HL-60/S4 (cell line): Measurements from ENCODE around the gene ENTHD1.
"Not testable (repeated sequence)": the region's sequence is repeated elsewhere in the genome, so short reads cannot be mapped to it uniquely, and the experiment has no call there.

Source experiments
- in situ Hi-C: fragments of 300-500 bp; cut with MboI; formaldehyde crosslinking; loops from 2 replicates; pipeline ENCODE4 v1.14.3; 2022; ENCODE audit warnings: low sequenced_read_pairs

The ENTHD1 gene

GRCh38 chr22:39900306-39901227 is 7.0 kb upstream of the ENTHD1 start, which contains the start of gene GRAP2:
Gene GRAP2 (plus strand): TSS chr22:39901084. CDS start chr22:39947107, 46,023 bp downstream.
- in situ Hi-C loops = no loop called here

DNA sequence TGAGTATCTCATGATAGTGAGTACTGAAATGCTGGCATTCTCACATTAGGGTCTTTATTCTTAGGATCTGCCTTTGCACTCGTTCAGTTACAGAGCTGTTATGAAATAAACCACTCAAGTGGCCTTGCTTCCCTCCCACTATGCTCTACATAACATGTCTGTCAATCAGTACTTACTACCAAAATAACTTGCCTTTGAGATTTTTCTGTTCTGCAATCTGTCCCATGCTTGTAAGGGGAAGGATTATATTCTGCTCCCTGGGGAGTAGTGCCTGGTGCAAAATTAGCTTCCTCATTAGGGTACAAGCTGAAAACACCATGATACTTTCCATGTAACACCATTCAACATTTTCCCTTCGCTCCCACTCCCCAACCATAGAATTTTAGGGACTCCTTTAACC is 5.4 kb upstream of the ENTHD1 start:
- in situ Hi-C loops = no loop called here

- in situ Hi-C loops = no loop called here
Measured at GRCh38 chr22:39897841-39898240, 4.3 kb upstream of the ENTHD1 start.

DNA sequence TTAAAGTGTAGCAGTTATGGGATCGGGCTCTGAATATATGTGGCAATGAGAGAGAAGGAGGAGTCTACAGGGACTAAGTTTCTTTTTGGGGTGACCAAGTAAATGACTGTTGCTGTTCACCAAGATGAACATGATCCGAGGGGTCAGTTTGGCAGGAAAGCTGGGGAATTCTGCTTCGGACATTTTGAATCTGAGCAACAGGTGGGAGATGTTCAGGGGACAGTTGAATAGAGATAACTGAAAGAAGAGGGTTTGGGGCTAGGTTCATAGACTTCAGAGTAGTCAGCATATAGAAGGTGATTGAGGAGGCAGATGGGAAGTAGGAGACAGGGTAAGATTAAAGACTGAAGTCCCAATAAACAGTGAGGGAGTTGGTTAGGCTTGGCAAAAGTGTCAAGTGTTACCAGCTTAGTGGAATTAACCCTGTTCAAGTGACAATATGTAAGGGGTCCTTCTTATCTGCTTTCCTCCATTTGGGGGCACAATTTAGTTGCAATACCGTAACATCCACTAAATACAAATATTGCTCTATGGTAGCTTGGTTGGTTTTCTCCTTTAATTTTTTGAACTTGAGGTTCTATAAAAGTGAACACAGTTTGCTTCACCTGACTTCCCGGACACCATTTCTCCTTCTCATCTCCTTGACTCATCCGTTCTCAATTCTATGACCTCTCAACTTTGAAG is 2.9 kb upstream of the ENTHD1 start:
- in situ Hi-C loops = no loop called here

GRCh38 chr22:39895682-39896081 is 2.1 kb upstream of the ENTHD1 start:
- in situ Hi-C loops = no loop called here

DNA sequence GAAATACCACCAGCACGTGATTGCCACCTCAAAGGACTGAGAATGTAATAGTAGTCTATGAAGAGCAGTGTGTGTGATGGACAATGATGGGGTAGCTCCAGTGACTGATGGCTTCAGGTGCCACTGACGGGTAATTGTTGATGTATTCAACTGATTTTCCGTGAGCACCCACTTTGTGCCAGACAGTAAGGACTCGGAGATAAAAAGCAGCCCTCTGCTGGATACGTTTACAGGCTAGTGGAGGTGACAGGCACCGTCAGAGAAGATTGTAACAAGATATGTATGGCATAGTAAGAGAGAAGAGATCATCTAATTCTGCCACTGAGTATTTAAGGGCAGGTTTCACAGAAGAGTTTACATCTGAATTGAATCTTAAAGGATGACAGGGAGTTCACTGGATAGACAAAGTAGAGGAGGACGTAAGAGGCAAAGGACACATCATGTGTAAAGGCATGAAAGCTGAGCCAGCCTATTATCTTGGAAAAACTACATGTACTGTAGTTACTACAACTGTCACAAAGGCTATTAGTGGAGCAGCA is 1.1 kb upstream of the ENTHD1 start:
- in situ Hi-C loops = no loop called here

- in situ Hi-C loops = not testable (repeated sequence)
Measured at GRCh38 chr22:39889924-39890323, 3.6 kb downstream of the ENTHD1 start.

DNA sequence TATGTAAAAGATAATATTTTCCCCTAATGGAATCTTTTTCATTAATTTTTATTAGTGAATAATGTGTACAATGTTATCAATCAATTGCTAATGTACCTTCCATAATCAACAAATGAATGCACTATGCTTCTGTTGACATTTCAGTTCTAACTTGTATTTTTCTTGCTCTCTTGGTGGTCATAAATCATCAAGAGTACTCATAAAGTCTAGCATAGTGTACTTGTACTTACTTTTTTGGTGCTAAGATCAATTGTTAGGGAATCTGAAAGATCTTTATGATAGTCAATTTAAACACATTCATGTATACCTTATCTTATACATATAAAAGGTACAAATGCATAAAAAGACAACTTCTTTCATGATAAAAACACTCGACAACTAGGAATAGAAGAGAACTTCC is 10.5 kb downstream of the ENTHD1 start:
- in situ Hi-C loops = no loop called here

DNA sequence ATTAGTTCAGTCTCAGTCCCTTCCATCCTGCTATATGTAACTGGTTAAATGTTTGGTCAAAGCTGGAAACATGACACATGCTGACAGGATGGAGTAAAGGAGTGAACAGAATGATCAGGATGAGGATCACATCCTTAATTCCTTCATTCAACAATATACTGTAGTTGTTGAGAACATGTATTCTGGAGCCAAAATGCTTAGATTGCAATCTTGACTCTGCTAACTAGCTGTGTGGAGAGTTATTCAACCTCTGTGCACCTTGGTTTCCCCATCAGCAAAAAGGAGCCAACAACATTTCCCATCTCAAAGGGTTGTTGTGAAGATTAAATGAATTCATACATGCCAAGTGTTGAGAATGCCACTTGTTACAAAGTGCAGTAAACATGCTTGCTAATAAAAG is 12.8 kb downstream of the ENTHD1 start:
- in situ Hi-C loops = no loop called here

GRCh38 chr22:39877079-39877845 is 16.3 kb downstream of the ENTHD1 start:
- in situ Hi-C loops = no loop called here

DNA sequence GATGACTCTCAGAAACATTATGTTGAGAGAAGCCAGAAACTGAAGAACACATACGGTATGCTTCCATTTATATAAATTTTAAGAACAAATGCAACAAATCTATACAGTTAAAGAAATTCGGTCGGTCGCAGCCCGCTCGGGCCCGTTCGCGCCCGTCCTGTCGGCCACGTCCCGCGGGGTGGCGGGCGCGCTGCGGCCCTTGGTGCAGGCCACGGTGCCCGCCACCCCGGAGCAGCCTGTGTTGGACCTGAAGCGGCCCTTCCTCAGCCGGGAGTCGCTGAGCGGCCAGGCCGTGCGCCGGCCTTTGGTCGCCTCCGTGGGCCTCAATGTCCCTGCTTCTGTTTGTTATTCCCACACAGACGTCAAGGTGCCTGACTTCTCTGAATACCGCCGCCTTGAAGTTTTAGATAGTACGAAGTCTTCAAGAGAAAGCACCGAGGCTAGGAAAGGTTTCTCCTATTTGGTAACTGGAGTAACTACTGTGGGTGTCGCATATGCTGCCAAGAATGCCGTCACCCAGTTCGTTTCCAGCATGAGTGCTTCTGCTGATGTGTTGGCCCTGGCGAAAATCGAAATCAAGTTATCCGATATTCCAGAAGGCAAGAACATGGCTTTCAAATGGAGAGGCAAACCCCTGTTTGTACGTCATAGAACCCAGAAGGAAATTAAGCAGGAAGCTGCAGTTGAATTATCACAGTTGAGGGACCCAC is 18.2 kb downstream of the ENTHD1 start:
- in situ Hi-C loops = not testable (repeated sequence)

DNA sequence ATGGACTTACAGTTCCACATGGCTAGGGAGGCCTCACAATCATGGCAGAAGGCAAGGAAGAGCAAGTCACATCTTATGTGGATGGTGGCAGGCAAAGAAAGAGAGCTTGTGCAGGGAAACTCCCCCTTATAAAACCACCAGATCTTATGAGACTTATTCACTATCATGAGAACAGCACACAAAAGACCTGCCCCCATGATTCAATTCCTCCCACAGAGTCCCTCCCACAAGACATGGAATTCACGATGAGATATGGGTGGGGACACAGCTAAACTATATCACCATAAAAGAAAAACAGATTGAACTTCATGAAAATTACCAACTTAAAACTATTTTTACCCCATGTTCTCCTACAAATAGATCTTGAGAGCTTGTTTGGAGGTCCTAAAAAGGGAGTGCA is 19.6 kb downstream of the ENTHD1 start:
- in situ Hi-C loops = no loop called here

GRCh38 chr22:39872548-39872947 is 21.0 kb downstream of the ENTHD1 start:
- in situ Hi-C loops = no loop called here

- in situ Hi-C loops = no loop called here
Measured at GRCh38 chr22:39871008-39871798, 22.4 kb downstream of the ENTHD1 start.

- in situ Hi-C loops = not testable (repeated sequence)
Measured at GRCh38 chr22:39869797-39870196, 23.8 kb downstream of the ENTHD1 start.

DNA sequence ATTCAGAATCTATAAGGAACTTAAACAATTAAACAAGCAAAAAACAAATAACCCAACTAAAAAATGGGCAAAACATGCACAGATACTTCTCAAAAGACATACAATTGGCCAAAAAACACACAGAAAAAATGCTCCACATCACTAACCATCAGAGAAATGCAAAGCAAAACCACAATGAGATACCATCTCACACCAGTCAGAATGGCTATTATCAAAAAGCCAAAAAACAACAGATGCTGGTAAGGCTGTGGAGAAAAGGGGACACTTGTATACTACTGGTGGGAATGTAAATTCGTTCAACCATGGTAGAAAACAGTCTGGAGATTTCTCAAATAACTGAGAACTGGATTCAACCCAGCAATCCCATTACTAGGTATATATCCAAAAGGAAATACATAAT is 24.8 kb downstream of the ENTHD1 start:
- in situ Hi-C loops = no loop called here

GRCh38 chr22:39859903-39860588 is 33.5 kb downstream of the ENTHD1 start:
- in situ Hi-C loops = no loop called here

- in situ Hi-C loops = no loop called here
Measured at GRCh38 chr22:39856588-39856987, 37.0 kb downstream of the ENTHD1 start.

DNA sequence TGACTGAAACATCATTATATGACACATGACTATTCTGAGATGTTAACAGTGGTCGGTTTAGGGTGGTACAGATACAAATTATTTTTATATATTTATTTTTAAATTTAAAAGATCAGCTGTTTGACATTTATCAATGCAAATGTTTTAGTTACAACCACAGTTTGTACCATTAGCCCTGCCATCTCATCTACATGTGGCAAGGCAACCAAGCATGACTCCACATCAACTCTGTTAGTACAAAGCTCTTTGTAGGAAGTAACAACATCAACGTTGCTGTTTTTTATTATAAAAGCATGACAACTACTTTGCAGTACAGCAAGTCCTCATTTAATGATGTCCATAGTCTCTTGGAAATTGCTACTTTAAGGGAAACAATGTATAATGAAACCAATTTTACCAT is 40.8 kb downstream of the ENTHD1 start:
- in situ Hi-C loops = no loop called here
